Neuronal stem cell (in vitro differentiated cells): ENCODE measurements around the gene PRRX1.

ENCODE experiments used
- DNase-seq: peaks from one replicate; pipeline ENCODE4 v3.0.0-alpha.2; 2013; ENCODE audit warnings: low spot score
- H2AFZ ChIP-seq: one replicate; pipeline ENCODE4 v1.6.1; 2013; ENCODE audit warnings: mild to moderate bottlenecking, low read length, inconsistent platforms
- H2AK5ac ChIP-seq: 2 replicates; pipeline ENCODE4 v1.6.1; 2013; ENCODE audit warnings: low read depth, mild to moderate bottlenecking, inconsistent platforms, low read length, moderate library complexity, mixed read lengths
- H2BK120ac ChIP-seq: 2 replicates; pipeline ENCODE4 v1.6.1; 2013; ENCODE audit warnings: low read depth, mild to moderate bottlenecking, inconsistent platforms, low read length, moderate library complexity, mixed read lengths
- H2BK12ac ChIP-seq: one replicate; pipeline ENCODE4 v1.6.1; 2013; ENCODE audit warnings: low read length, inconsistent platforms
- H2BK15ac ChIP-seq: 2 replicates; pipeline ENCODE4 v1.6.1; 2013; ENCODE audit warnings: mild to moderate bottlenecking, low read length, inconsistent platforms, mixed read lengths
- H2BK5ac ChIP-seq: one replicate; pipeline ENCODE4 v1.6.1; 2013; ENCODE audit warnings: inconsistent platforms, mild to moderate bottlenecking, low read length, moderate library complexity
- H3K14ac ChIP-seq: one replicate; pipeline ENCODE4 v1.6.1; 2013; ENCODE audit warnings: low read length, inconsistent platforms
- H3K18ac ChIP-seq: 2 replicates; pipeline ENCODE4 v1.6.1; 2013; ENCODE audit warnings: low read length, inconsistent platforms
- H3K23ac ChIP-seq: 2 replicates; pipeline ENCODE4 v1.6.1; 2013; ENCODE audit warnings: low read depth, mild to moderate bottlenecking, mixed read lengths, low read length, inconsistent platforms; ENCODE audit not compliant: poor library complexity
- H3K27ac ChIP-seq: replicated peaks from 3 replicates; pipeline ENCODE4 v1.5.1; 2013; ENCODE audit warnings: low read length, inconsistent platforms
- H3K27me3 ChIP-seq, 3 experiments: 2 replicates each; pipeline ENCODE4 v1.6.1; 2013; ENCODE audit warnings: low read length in 3 of 3, mild to moderate bottlenecking in 2 of 3, inconsistent platforms in 1 of 3, low read depth in 1 of 3, mixed read lengths in 1 of 3, moderate library complexity in 1 of 3; ENCODE audit not compliant: control insufficient read depth in 3 of 3, insufficient read depth in 3 of 3
- H3K36me3 ChIP-seq, 2 donors: replicated peaks in 1 of 2; 2 replicates each; pipeline ENCODE4 v1.6.1; 2013; ENCODE audit warnings: low read length in 2 of 2; ENCODE audit not compliant: control insufficient read depth in 2 of 2, insufficient read depth in 2 of 2
- H3K4ac ChIP-seq: 2 replicates; pipeline ENCODE4 v1.6.1; 2013; ENCODE audit warnings: inconsistent platforms, mild to moderate bottlenecking, low read length, moderate library complexity
- H3K4me1 ChIP-seq, 2 donors: 1 replicate in 1 of 2; 2 replicates in 1 of 2; pipeline ENCODE4 v1.6.1; 2013; ENCODE audit warnings: low read length in 2 of 2, low read depth in 1 of 2; ENCODE audit not compliant: control insufficient read depth in 2 of 2, insufficient read depth in 1 of 2
- H3K4me2 ChIP-seq: one replicate; pipeline ENCODE4 v1.6.1; 2013; ENCODE audit warnings: mild to moderate bottlenecking, low read length, inconsistent platforms; ENCODE audit not compliant: insufficient read depth, poor library complexity, severe bottlenecking
- H3K4me3 ChIP-seq, 2 donors: 2 replicates each; pipeline ENCODE4 v1.5.1; 2013; ENCODE audit warnings: low read length in 2 of 2, mild to moderate bottlenecking in 2 of 2, inconsistent platforms in 1 of 2, moderate library complexity in 1 of 2
- H3K79me1 ChIP-seq: one replicate; pipeline ENCODE4 v1.6.1; 2013; ENCODE audit warnings: low read depth, mild to moderate bottlenecking, inconsistent platforms, low read length, moderate library complexity
- H3K9ac ChIP-seq: one replicate; pipeline ENCODE4 v1.6.1; 2013; ENCODE audit warnings: mild to moderate bottlenecking, low read depth, low read length, inconsistent platforms; ENCODE audit not compliant: poor library complexity
- H3K9me3 ChIP-seq, 2 donors: replicated peaks in 1 of 2; 2 replicates each; pipeline versions ENCODE3 to v1.6.1; 2013; ENCODE audit warnings: low read length in 2 of 2, mild to moderate bottlenecking in 2 of 2, inconsistent platforms in 1 of 2, low read depth in 1 of 2, mixed read lengths in 1 of 2, moderate library complexity in 1 of 2; ENCODE audit not compliant: control insufficient read depth in 2 of 2, insufficient read depth in 1 of 2
- H4K8ac ChIP-seq: one replicate; pipeline ENCODE4 v1.6.1; 2013; ENCODE audit warnings: low read depth, mild to moderate bottlenecking, inconsistent platforms, low read length, moderate library complexity
- H4K91ac ChIP-seq: one replicate; pipeline ENCODE4 v1.6.1; 2013; ENCODE audit warnings: low read length, low read depth, mild to moderate bottlenecking, inconsistent platforms; ENCODE audit not compliant: poor library complexity
- WGBS, 2 donors: extraction: QIAGEN DNeasy Blood & Tissue Kit; methylation state at CpG; one replicate each; pipeline ENCODE4 v1.1.7; 2013; ENCODE audit warnings: missing lambda C conversion rate in 2 of 2, mixed read lengths in 1 of 2; ENCODE audit not compliant: insufficient read length in 2 of 2, insufficient replicate concordance in 1 of 2; ENCODE audit errors: extremely low coverage in 2 of 2; 5-methylcytosine and 5-hydroxymethylcytosine counted together

Gene PRRX1

DNA sequence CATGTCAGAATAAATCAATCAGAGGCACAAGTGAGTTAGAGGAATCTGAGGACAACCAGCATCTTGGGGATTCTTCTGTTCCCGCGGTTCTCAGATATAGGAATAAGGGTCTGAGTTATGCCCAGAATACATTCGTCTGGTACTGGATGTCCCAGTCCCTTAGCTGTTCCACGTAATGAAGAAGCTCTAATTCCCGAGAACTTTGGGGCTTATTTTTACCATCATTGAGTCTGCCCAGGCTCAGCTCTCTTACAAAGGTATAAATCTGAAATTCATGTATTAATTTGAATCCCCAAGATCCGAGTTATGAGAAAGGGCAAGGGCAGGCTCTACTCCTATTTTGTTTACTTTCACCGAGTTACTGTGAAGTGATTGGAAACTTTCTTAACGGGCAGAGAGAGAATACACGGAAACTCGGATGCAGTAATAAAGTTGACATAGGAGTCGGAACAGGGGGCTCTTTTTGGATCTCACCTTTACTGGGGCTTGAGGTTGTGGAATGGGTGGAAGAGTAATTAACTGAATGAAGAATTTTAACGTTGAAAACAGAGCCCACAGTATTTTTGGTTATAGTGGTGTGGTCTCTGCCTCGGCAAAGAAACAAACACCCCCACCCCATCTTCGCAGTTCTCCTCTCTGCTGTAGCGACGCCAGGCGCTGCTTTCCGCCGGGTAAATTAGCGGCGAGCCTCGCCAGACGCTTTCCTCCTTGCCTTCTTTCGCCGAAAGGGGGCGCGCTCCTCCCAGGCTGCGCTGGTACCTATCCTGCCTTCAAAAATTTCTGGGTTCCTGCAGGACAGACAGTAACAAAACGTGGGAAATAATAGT lies 7.1 kb downstream of the PRRX1 start:
- Histone ChIP-seq H3K9me3 (peaks cover 0 to 3% of the 10 kb centered on the region in 2 donors), H3K4me3 (no peak overlapping the region), H3K4me2 (no peak overlapping the region), H2BK5ac (no peak overlapping the region), H3K27me3 (peaks cover 18 to 86% (median 52%) of the 10 kb centered on the region in 3 experiments), H2AK5ac (no peak overlapping the region), H3K9ac (no peak overlapping the region), H4K91ac (no peak overlapping the region), H2BK15ac (no peak overlapping the region), H3K36me3 (no peaks in the 10 kb centered on the region), H2AFZ (no peak overlapping the region), H3K4ac (no peak overlapping the region), H3K4me1 (peaks cover 0 to 5% of the 10 kb centered on the region in 2 donors), H2BK12ac (no peak overlapping the region), H3K27ac (no peak overlapping the region), H3K14ac (no peak overlapping the region), H2BK120ac (no peak overlapping the region), H3K79me1 (no peaks in the 10 kb centered on the region), H3K23ac (no peak overlapping the region), H3K18ac (no peak overlapping the region), H4K8ac (no peak overlapping the region)
- no peak for DNase-seq
- WGBS, 2 donors: no CpG with 5 or more reads among the region's 29 CpGs

DNA sequence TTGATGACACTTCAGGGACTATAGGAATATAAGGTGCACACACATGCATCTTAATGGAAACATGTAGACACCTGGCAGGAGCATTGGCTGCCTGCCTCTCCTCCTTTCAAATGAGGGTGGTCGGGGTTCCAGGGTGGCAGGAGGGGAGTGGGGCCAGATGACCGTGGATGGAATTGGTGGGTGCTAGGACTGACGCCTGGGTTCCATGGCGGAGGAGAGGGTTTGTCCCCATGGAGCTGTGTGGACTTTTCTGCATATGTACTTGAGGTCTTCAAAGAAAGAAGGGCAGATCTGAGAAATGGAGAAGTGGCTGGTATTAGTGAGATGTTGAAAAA lies 7.7 kb downstream of the PRRX1 start:
- Histone ChIP-seq H4K91ac (no peak overlapping the region), H3K27me3 (peaks cover 14 to 80% (median 46%) of the 10 kb centered on the region in 3 experiments), H2BK15ac (no peak overlapping the region), H3K14ac (no peak overlapping the region), H2BK5ac (no peak overlapping the region), H4K8ac (no peak overlapping the region), H3K4me1 (peaks cover 0 to 5% of the 10 kb centered on the region in 2 donors), H3K9me3 (peaks cover 0 to 3% of the 10 kb centered on the region in 2 donors), H3K27ac (no peak overlapping the region), H2BK12ac (no peak overlapping the region), H3K18ac (no peak overlapping the region), H3K4me2 (no peak overlapping the region), H3K4ac (no peak overlapping the region), H3K9ac (no peak overlapping the region), H3K23ac (no peak overlapping the region), H2AFZ (no peak overlapping the region), H3K4me3 (no peak overlapping the region), H3K79me1 (no peaks in the 10 kb centered on the region), H2AK5ac (no peak overlapping the region), H2BK120ac (no peak overlapping the region), H3K36me3 (no peaks in the 10 kb centered on the region)
- no CpG with 5 or more reads among the region's 4 CpGs for WGBS, 2 donors
- no peak for DNase-seq

DNA sequence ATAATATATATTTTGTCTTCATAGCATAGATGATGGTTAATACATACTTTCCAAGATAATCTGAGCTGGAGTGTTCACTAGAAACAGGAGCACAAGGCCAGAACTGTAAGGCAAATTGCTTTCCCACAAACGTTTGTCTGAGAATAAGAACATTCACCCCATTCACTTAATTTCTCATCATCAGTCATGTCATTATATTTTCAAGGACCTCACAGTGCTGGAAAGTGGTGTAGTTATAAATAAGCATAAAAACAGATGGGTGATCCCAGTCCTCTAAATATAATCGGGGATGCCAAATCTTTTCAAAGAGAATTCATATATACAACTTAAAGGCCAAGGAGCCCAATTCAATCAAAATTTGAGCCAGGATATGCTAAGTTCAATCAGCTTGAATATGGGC lies 8.4 kb downstream of the PRRX1 start:
- no peaks in the 10 kb centered on the region for H3K36me3 ChIP-seq
- WGBS, 2 donors: no CpG with 5 or more reads among the region's 2 CpGs
- H4K8ac ChIP-seq: no peak overlapping the region
- no peak overlapping the region for H3K9ac ChIP-seq
- no peak overlapping the region for H3K23ac ChIP-seq
- H3K4me3 ChIP-seq: no peak overlapping the region
- no peak overlapping the region for H4K91ac ChIP-seq
- no peak overlapping the region for H3K4ac ChIP-seq
- no peak overlapping the region for H2AK5ac ChIP-seq
- H3K18ac ChIP-seq: no peak overlapping the region
- no peaks in the 10 kb centered on the region for H3K79me1 ChIP-seq
- no peak overlapping the region for H2BK5ac ChIP-seq
- no peak overlapping the region for H2BK12ac ChIP-seq
- no peak overlapping the region for H3K14ac ChIP-seq
- H2BK120ac ChIP-seq: no peak overlapping the region
- no peaks in the 10 kb centered on the region for H3K9me3 ChIP-seq
- H3K27ac ChIP-seq: no peak overlapping the region
- H3K4me1 ChIP-seq: peaks cover 0 to 2% of the 10 kb centered on the region in 2 donors
- no peak overlapping the region for H2BK15ac ChIP-seq
- no peak for DNase-seq
- H2AFZ ChIP-seq: no peak overlapping the region
- H3K4me2 ChIP-seq: no peak overlapping the region
- peaks cover 7 to 73% (median 39%) of the 10 kb centered on the region in 3 experiments for H3K27me3 ChIP-seq

DNA sequence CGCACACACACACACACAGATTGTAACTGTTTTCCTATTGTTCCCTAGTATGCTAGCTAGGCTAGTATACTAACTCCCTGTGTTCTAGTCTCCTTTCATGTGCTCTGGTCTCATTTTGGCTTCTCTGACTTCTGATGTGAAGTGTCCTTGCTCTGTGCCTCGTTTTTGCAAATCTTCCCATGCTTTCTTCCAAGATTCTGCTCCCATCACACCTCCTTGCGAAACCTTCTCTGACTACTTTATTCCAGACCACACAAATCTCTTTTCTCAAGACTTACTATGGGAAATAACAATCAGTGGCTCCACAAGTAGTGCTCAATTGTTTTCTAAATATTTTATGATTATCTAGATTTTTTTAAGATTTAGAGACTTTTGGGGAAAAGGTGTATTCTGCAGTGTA lies 10.3 kb downstream of the PRRX1 start:
- Histone ChIP-seq H4K91ac (no peak overlapping the region), H3K4ac (no peak overlapping the region), H3K18ac (no peak overlapping the region), H3K79me1 (no peaks in the 10 kb centered on the region), H3K36me3 (no peaks in the 10 kb centered on the region), H2BK120ac (no peak overlapping the region), H2BK15ac (no peak overlapping the region), H3K27ac (no peak overlapping the region), H2BK5ac (no peak overlapping the region), H3K23ac (no peak overlapping the region), H3K14ac (no peak overlapping the region), H4K8ac (no peak overlapping the region), H3K4me1 (no peaks in the 10 kb centered on the region), H3K4me2 (no peak overlapping the region), H3K27me3 (peaks cover 5 to 58% (median 20%) of the 10 kb centered on the region in 3 experiments), H2AK5ac (no peak overlapping the region), H3K4me3 (no peak overlapping the region), H3K9ac (no peak overlapping the region), H3K9me3 (no peaks in the 10 kb centered on the region), H2AFZ (no peak overlapping the region), H2BK12ac (no peak overlapping the region)
- DNase-seq: no peak
- WGBS, 2 donors: no CpG with 5 or more reads among the region's 3 CpGs
